GM18511 (cell line): ENCODE results near the gene SSBP4.
"Not testable (repeated sequence)": the region's sequence is repeated elsewhere in the genome, so short reads cannot be mapped to it uniquely, and the experiment has no call there.

Experiments used
- ATAC-seq: cut with Tn5 transposase; IDR thresholded peaks from one replicate; pipeline ENCODE4 v1.9.1; 2021; ENCODE audit warnings: mild to moderate bottlenecking, moderate library complexity; ENCODE audit not compliant: unreplicated experiment

Gene SSBP4

GRCh38 chr19:18419195-18419698, at the start of gene SSBP4:
Gene SSBP4 (plus strand): TSS chr19:18419398. CDS start chr19:18419649, 251 bp downstream.
- peak; percentile 59 for ATAC-seq

- ATAC-seq: no peak
Observed at GRCh38 chr19:18373407-18373891, 45.7 kb upstream of the SSBP4 start.

- ATAC-seq: peak; percentile 88
Observed at GRCh38 chr19:18373892-18374629, 45.1 kb upstream of the SSBP4 start.

GRCh38 chr19:18377026-18377425, 42.2 kb upstream of the SSBP4 start:
- ATAC-seq: no peak

- ATAC-seq: no peak
Observed at GRCh38 chr19:18379803-18380747, 39.1 kb upstream of the SSBP4 start.

GRCh38 chr19:18380843-18381242, 38.4 kb upstream of the SSBP4 start:
- no peak for ATAC-seq

- ATAC-seq: not testable (repeated sequence)
Observed at GRCh38 chr19:18383622-18384021, 35.6 kb upstream of the SSBP4 start.

GRCh38 chr19:18384775-18385174, 34.4 kb upstream of the SSBP4 start:
- ATAC-seq: no peak

- ATAC-seq: no peak
Observed at GRCh38 chr19:18385359-18385674, 33.9 kb upstream of the SSBP4 start.

GRCh38 chr19:18385675-18386542, 33.3 kb upstream of the SSBP4 start, which contains the start of gene GDF15:
Gene GDF15 (plus strand): TSS chr19:18386158. CDS start chr19:18386190, 32 bp downstream.
- ATAC-seq: no peak

- ATAC-seq: no peak
Observed at GRCh38 chr19:18386543-18387271, 32.5 kb upstream of the SSBP4 start.

- ATAC-seq: peak; percentile 74
Observed at GRCh38 chr19:18388100-18388959, 30.9 kb upstream of the SSBP4 start.

GRCh38 chr19:18388960-18389725, 30.1 kb upstream of the SSBP4 start:
- no peak for ATAC-seq

GRCh38 chr19:18389726-18390064, 29.5 kb upstream of the SSBP4 start:
- ATAC-seq: no peak

GRCh38 chr19:18390065-18390907, 28.9 kb upstream of the SSBP4 start:
- no peak for ATAC-seq

GRCh38 chr19:18391509-18392075, 27.6 kb upstream of the SSBP4 start:
- no peak for ATAC-seq

- no peak for ATAC-seq
Observed at GRCh38 chr19:18392417-18392816, 26.8 kb upstream of the SSBP4 start.
